MM.1S (cell line): ENCODE results near the gene EBF3.

ENCODE experiments used
- CTCF ChIP-seq: fragments of 300-600 bp; sonication (generic); IDR thresholded peaks from 2 replicates; pipeline ENCODE4 v1.5.1; 2016; ENCODE audit warnings: antibody characterized with exemption, low read length, mixed read lengths
- EZH2phosphoT487 ChIP-seq: fragments of 300-600 bp; sonication (generic); IDR thresholded peaks from 2 replicates; pipeline ENCODE4 v1.6.1; 2018; ENCODE audit warnings: antibody characterized with exemption, low read length

- TF ChIP-seq CTCF (no peak), EZH2phosphoT487 (no peak)
Observed at GRCh38 chr10:129845111-129845753, 118.8 kb downstream of the EBF3 start.
